C4-2B (cell line): ENCODE data around the gene ZDHHC22.

Source experiments
- ZFX ChIP-seq: fragments of 450-650 bp; IDR thresholded peaks from 2 replicates; pipeline ENCODE4 v1.6.1; 2017
- TF ChIP-seq, protein P1 (sequence below): fragments of 450-650 bp; conservative IDR thresholded peaks from 2 replicates; pipeline ENCODE4 v1.5.1; 2017; ENCODE audit warnings: mild to moderate bottlenecking

DNA sequence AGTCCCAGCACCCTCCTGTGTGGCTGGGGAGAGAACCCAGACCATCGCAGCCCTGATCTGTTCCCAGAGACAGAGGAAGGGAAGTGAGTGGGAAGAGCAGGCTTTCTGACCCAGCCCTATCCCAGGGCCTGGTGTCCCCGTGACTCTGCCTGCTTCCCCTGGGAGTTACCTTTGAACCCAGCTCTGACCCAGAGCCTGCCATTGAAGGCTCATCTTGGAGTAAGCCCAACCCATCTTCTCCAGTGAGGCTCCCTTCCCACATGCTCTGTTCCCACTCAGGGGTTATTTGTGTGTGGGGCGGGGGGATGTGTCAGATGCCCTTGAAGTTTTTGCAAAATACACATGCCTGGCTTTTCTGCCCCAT lies 46.0 kb upstream of the ZDHHC22 start:
- TF ChIP-seq, protein P1, sequence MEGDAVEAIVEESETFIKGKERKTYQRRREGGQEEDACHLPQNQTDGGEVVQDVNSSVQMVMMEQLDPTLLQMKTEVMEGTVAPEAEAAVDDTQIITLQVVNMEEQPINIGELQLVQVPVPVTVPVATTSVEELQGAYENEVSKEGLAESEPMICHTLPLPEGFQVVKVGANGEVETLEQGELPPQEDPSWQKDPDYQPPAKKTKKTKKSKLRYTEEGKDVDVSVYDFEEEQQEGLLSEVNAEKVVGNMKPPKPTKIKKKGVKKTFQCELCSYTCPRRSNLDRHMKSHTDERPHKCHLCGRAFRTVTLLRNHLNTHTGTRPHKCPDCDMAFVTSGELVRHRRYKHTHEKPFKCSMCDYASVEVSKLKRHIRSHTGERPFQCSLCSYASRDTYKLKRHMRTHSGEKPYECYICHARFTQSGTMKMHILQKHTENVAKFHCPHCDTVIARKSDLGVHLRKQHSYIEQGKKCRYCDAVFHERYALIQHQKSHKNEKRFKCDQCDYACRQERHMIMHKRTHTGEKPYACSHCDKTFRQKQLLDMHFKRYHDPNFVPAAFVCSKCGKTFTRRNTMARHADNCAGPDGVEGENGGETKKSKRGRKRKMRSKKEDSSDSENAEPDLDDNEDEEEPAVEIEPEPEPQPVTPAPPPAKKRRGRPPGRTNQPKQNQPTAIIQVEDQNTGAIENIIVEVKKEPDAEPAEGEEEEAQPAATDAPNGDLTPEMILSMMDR: no peak
- no peak for TF ChIP-seq ZFX
